ENCODE data around the gene PRR29. TPM values are rescaled to one million over a fixed set of nuclear protein-coding genes. Genes with fewer than 3 reads are reported as not detected.
A peak's percentile ranks its signal among the peaks of the same experiment; 100 is the strongest.

Gene PRR29
- total and polyA plus RNA-seq, 12 donors: 0.05 to 1.8 (median 0.64) TPM; not detected in 2

DNA sequence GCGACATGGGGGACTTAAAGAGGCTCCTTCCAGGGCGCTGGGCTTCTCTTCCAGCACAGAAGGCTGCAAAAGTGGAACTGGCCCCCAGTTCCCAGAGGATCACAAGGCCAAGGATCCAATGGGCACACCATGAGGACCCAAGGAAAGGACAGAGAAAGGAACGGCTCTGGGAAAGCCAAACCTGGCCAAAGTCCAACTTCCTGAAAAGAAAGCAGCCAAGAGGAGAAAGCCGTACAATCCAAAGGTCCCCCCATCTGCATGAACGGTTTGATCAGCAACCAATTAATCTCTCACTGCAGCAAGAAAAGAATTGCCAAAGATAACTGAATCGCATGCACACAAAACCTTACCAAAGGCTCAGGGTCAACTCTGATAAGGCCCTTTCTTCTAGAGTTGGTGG, 42.1 kb downstream of the PRR29 start:
- WGBS, 4 donors: 46 to 57% (median 51%) methylated on average over 6 of the region's 6 CpGs
- DNase-seq: no peak
- intact Hi-C loops (cut with DNase I): no loop called here
- H3K9me3 ChIP-seq (replicated peaks in 1 of 3): no peaks in the 10 kb centered on the region
- TF ChIP-seq POLR2A (IDR thresholded peaks at IDR 0.05): no peak
- TF ChIP-seq, protein P1, sequence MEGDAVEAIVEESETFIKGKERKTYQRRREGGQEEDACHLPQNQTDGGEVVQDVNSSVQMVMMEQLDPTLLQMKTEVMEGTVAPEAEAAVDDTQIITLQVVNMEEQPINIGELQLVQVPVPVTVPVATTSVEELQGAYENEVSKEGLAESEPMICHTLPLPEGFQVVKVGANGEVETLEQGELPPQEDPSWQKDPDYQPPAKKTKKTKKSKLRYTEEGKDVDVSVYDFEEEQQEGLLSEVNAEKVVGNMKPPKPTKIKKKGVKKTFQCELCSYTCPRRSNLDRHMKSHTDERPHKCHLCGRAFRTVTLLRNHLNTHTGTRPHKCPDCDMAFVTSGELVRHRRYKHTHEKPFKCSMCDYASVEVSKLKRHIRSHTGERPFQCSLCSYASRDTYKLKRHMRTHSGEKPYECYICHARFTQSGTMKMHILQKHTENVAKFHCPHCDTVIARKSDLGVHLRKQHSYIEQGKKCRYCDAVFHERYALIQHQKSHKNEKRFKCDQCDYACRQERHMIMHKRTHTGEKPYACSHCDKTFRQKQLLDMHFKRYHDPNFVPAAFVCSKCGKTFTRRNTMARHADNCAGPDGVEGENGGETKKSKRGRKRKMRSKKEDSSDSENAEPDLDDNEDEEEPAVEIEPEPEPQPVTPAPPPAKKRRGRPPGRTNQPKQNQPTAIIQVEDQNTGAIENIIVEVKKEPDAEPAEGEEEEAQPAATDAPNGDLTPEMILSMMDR (IDR thresholded peaks at IDR 0.05): no peak
- H3K4me1 ChIP-seq (replicated peaks in 1 of 2): peaks cover 11 to 20% of the 10 kb centered on the region in 2 donors
- no peak overlapping the region for H3K4me3 ChIP-seq
- H3K27me3 ChIP-seq: no peaks in the 10 kb centered on the region
- H3K27ac ChIP-seq: no peak overlapping the region
- peaks cover 0 to 35% of the 10 kb centered on the region in 2 donors for H3K36me3 ChIP-seq (replicated peaks in 1 of 2)

DNA sequence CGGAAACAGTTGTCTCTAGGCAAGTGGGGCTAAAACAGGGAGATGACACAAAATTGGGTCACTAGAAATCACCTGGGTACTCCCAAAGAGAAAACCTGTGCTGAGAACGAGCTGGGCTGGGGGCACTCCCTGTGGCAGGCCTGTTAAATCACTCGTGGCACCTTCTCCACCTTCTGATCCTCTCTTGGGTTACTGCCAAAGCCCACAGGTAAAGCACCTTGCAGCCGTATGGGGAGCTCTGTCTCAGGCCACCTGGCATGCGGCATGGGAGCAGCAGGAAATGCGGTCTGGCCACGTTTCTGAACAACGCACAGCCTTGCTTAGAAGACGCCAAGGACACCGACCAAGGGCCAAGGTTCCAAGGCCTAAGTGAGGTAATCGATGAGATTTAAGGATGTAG, 43.8 kb downstream of the PRR29 start:
- TF ChIP-seq POLR2A (IDR thresholded peaks at IDR 0.05): no peak
- TF ChIP-seq, protein P1 (IDR thresholded peaks at IDR 0.05): no peak
- Histone ChIP-seq H3K4me3 (no peak overlapping the region), H3K9me3 (replicated peaks in 1 of 3) (no peaks in the 10 kb centered on the region), H3K27me3 (no peaks in the 10 kb centered on the region), H3K4me1 (replicated peaks in 1 of 2) (peaks cover 11 to 20% of the 10 kb centered on the region in 2 donors), H3K36me3 (replicated peaks in 1 of 2) (peaks cover 0 to 51% of the 10 kb centered on the region in 2 donors), H3K27ac (peak overlapping the region in 3 of 5 donors; percentile 13 to 78 (median 65))
- DNase-seq: peak in 3 of 7 donors; percentile 46 to 63 (median 48)
- intact Hi-C loops (cut with DNase I): no loop called here
- WGBS, 4 donors: 37 to 46% (median 43%) methylated on average over 11 of the region's 11 CpGs

DNA sequence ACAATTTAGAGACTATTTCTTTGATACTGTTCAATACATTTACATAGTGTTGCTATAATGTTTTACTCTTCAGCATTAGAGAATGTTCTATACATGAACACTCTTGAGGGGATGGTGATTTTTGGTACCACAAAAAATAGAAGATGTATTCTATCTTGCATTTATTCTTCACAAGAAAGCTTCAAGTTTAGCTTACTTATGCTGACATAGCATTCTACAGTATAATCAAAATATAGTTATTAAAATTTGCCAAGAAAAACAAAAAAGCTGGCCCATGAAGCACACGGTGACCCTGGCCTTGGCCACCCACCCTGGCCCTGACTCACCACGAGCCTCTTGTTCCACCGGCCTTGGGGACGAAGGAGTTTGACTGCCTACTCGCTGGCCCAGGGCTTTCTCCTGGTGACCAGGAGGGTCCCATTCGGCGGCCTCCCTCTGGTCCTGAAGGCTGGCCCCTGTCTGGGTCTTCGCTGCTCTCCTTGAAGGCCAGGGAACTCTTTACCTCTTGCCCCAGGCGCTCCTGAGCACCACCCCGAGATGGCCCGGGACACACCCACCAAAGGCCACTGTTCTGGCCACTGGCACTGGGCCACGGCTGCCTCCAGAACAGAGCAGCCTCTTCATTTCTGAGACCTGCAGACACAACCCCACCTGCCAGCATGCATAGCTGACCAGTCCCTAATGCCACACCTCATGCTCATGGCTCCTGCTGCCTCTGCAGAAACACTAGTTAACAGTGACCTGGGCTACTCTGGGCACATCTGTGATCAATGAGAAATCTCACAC, 44.7 kb downstream of the PRR29 start:
- intact Hi-C loops (cut with DNase I): no loop called here
- DNase-seq: peak in 6 of 7 donors; percentile 66 to 79 (median 75)
- H3K27me3 ChIP-seq: no peaks in the 10 kb centered on the region
- no peak overlapping the region for H3K4me3 ChIP-seq
- peaks cover 0 to 61% of the 10 kb centered on the region in 2 donors for H3K36me3 ChIP-seq (replicated peaks in 1 of 2)
- H3K4me1 ChIP-seq (replicated peaks in 1 of 2): peaks cover 11 to 20% of the 10 kb centered on the region in 2 donors
- peak overlapping the region in 3 of 5 donors; percentile 13 to 78 (median 61) for H3K27ac ChIP-seq
- TF ChIP-seq POLR2A (IDR thresholded peaks at IDR 0.05): no peak
- TF ChIP-seq, protein P1 (IDR thresholded peaks at IDR 0.05): no peak
- 31 to 43% (median 38%) methylated on average over 5 to 12 of the region's 12 CpGs for WGBS, 4 donors
- H3K9me3 ChIP-seq (replicated peaks in 1 of 3): no peaks in the 10 kb centered on the region

DNA sequence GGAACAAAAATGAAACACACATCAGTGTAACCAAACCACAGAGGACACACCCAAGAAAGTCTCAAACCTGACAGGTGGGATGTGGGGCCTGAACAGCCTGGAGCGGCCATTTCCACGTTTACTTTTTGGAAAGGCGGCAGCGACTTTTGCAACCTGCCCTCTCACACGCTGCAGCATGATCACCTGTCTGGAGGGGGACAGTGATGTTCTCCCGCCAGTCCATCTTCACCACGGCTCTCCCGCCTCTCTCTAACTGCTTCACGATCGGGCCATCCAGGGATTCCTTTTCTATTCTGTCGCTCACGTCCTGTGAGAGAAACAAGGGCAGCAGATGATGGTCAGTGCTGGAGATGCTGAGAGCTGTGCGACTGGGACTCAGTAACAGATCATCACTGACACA, 47.0 kb downstream of the PRR29 start:
- H3K4me1 ChIP-seq (replicated peaks in 1 of 2): peaks cover 11 to 20% of the 10 kb centered on the region in 2 donors
- no peaks in the 10 kb centered on the region for H3K27me3 ChIP-seq
- no peak for TF ChIP-seq POLR2A (IDR thresholded peaks at IDR 0.05)
- TF ChIP-seq, protein P1 (IDR thresholded peaks at IDR 0.05): no peak
- peaks cover 0 to 67% of the 10 kb centered on the region in 2 donors for H3K36me3 ChIP-seq (replicated peaks in 1 of 2)
- no peak for DNase-seq
- H3K4me3 ChIP-seq: no peak overlapping the region
- no peaks in the 10 kb centered on the region for H3K9me3 ChIP-seq (replicated peaks in 1 of 3)
- H3K27ac ChIP-seq: no peak overlapping the region
- WGBS, 4 donors: 79 to 84% (median 83%) methylated on average over 13 of the region's 13 CpGs
- intact Hi-C loops (cut with DNase I): no loop called here

Data from adrenal gland (tissue), 12 donors.